Coronary artery (tissue), 2 donors: ENCODE data around the gene RPL32.

Experiments
- DNase-seq: peaks from one replicate; pipeline ENCODE4 v3.0.0-alpha.2; 2017; ENCODE audit warnings: low spot score
- H3K27ac ChIP-seq, 2 donors: fragments of 200-600 bp; sonication (generic); one replicate each; pipeline ENCODE4 v1.5.1; 2016 to 2019
- H3K4me3 ChIP-seq: fragments of 200-600 bp; sonication (generic); 2 replicates; pipeline ENCODE4 v1.5.1; 2016; ENCODE audit warnings: mild to moderate bottlenecking, moderate library complexity
- TF ChIP-seq, protein P1 (sequence below): fragments of 200-600 bp; sonication (generic); IDR thresholded peaks from one replicate; pipeline ENCODE4 v1.5.1; 2019; ENCODE audit warnings: antibody characterized with exemption

Gene RPL32

DNA sequence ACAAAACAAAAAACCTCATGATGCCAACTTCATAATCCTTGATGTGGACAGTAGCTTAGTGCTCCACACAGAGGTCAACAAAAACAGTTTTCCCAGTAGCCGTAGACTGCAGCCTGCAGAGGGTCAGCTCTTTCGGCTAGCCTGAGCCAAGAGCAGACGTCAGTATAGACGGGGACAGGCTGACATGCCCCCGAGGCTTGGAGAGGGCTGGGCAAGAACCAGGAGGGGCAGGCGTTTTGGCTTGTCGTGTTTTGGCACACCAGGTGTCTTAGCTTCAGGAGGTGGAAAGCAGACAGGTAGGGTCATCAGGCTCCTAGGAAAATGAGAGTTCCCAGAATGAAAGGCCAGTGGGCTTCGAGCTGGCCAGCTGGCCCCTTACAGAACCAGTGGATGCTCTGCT, 23.1 kb downstream of the RPL32 start:
- TF ChIP-seq, protein P1, sequence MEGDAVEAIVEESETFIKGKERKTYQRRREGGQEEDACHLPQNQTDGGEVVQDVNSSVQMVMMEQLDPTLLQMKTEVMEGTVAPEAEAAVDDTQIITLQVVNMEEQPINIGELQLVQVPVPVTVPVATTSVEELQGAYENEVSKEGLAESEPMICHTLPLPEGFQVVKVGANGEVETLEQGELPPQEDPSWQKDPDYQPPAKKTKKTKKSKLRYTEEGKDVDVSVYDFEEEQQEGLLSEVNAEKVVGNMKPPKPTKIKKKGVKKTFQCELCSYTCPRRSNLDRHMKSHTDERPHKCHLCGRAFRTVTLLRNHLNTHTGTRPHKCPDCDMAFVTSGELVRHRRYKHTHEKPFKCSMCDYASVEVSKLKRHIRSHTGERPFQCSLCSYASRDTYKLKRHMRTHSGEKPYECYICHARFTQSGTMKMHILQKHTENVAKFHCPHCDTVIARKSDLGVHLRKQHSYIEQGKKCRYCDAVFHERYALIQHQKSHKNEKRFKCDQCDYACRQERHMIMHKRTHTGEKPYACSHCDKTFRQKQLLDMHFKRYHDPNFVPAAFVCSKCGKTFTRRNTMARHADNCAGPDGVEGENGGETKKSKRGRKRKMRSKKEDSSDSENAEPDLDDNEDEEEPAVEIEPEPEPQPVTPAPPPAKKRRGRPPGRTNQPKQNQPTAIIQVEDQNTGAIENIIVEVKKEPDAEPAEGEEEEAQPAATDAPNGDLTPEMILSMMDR = no peak
- Histone ChIP-seq H3K27ac (no peak overlapping the region), H3K4me3 (no peak overlapping the region)
- DNase-seq = no peak

DNA sequence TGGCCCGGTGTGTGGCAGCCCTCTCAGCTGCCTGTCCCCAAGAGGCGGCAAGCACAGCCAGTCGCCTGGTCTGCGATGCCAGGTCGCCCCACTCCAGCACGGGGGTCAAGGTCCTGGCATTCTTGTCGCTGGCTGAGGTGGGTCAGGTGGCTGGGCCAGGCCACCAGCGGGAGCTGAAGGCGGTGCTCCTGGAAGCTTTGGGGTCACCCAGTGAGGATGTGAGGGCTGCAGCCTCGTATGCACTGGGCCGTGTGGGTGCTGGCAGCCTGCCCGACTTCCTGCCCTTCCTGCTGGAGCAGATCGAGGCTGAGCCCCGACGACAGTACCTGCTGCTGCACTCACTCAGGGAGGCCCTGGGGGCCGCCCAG, 24.0 kb downstream of the RPL32 start:
- Histone ChIP-seq H3K27ac (no peak overlapping the region), H3K4me3 (no peak overlapping the region)
- no peak for DNase-seq
- TF ChIP-seq, protein P1 = no peak

DNA sequence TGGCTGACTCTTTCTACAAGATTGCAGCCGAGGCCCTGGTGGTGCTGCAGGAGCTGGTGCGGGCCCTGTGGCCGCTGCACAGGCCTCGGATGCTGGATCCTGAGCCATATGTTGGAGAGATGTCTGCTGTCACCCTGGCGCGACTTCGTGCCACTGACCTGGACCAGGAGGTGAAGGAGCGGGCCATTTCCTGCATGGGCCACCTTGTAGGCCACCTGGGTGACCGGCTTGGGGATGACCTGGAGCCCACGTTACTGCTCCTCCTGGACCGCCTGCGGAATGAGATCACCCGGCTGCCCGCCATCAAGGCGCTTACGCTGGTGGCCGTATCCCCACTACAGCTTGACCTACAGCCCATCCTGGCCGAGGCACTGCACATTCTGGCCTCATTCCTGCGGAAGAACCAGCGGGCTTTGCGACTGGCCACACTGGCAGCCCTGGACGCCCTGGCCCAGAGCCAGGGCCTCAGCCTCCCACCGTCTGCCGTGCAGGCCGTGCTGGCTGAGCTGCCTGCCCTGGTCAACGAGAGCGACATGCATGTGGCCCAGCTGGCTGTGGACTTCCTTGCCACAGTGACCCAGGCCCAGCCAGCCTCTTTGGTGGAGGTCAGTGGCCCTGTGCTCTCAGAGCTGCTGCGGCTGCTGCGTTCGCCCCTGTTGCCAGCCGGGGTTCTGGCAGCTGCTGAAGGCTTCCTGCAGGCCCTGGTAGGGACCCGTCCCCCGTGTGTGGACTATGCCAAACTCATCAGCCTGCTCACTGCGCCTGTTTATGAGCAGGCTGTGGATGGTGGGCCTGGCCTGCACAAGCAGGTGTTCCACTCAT, 24.6 kb downstream of the RPL32 start:
- TF ChIP-seq, protein P1 = no peak
- no peak for DNase-seq
- Histone ChIP-seq H3K4me3 (no peak overlapping the region), H3K27ac (no peak overlapping the region)

DNA sequence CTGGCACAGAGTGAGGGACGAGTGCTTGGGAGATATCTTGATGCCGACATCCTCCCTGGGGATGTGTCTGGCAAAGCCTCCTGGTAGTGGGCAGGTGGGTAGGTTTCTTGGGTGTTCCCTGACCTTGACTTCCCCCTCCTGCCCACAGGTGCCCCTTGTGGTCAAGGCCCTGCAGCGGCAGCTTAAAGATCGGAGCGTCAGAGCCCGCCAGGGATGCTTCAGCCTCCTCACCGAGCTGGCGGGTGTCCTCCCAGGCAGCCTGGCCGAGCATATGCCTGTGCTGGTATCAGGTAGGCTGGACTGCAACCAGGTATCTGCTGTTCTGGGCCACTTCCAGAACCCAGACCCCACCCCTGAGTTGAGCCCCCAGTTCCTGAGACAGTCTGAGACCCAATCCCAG, 25.6 kb downstream of the RPL32 start:
- H3K27ac ChIP-seq = no peak overlapping the region
- DNase-seq = no peak
- H3K4me3 ChIP-seq = no peak overlapping the region
- TF ChIP-seq, protein P1 = no peak

DNA sequence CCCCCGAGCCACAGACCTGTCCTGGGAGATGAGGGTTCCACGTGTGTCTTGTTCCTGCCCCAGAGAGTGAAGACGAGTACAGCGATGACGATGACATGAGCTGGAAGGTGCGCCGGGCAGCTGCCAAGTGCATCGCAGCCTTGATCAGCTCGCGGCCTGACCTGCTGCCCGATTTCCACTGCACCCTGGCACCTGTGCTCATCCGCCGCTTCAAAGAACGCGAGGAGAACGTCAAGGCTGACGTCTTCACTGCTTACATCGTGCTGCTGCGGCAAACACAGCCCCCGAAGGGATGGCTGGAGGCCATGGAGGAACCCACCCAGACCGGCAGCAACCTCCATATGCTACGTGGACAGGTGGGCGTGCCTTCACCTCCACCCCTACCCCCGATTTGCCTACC, 26.3 kb downstream of the RPL32 start:
- Histone ChIP-seq H3K4me3 (no peak overlapping the region), H3K27ac (no peak overlapping the region)
- no peak for DNase-seq
- TF ChIP-seq, protein P1 = no peak

GRCh38 chr3:12813967-12814366, 27.4 kb downstream of the RPL32 start:
- Histone ChIP-seq H3K27ac (no peak overlapping the region), H3K4me3 (no peak overlapping the region)
- TF ChIP-seq, protein P1 = no peak
- no peak for DNase-seq

- TF ChIP-seq, protein P1 = no peak
- Histone ChIP-seq H3K4me3 (no peak overlapping the region), H3K27ac (no peak overlapping the region)
- no peak for DNase-seq
Measured at GRCh38 chr3:12812812-12813211, 28.6 kb downstream of the RPL32 start.
